Mucosa of descending colon (tissue), 3 donors: Measurements from ENCODE around the gene ZNF223. TPM values are rescaled to one million over a fixed set of nuclear protein-coding genes. Genes with fewer than 3 reads are reported as not detected.
A peak's percentile ranks its signal among the peaks of the same experiment; 100 is the strongest.

Experiments
- ATAC-seq: fragments of 200-7000 bp; cut with Tn5 transposase; one replicate; pipeline ENCODE4 v1.9.1; 2020; ENCODE audit warnings: mild to moderate bottlenecking, moderate library complexity
- DNase-seq, 3 donors: peaks; one replicate each; pipeline ENCODE4 v3.0.0-alpha.2; 2020
- H3K36me3 ChIP-seq: fragments of 200-600 bp; one replicate; pipeline ENCODE4 v1.8.0; 2021; ENCODE audit warnings: low read depth, mild to moderate bottlenecking
- H3K4me1 ChIP-seq: fragments of 200-600 bp; one replicate; pipeline ENCODE4 v1.8.0; 2021; ENCODE audit warnings: low read depth, mild to moderate bottlenecking
- H3K4me3 ChIP-seq: fragments of 200-600 bp; one replicate; pipeline ENCODE4 v1.8.0; 2021; ENCODE audit warnings: mild to moderate bottlenecking
- H3K9me3 ChIP-seq: fragments of 200-600 bp; one replicate; pipeline ENCODE4 v1.8.0; 2021; ENCODE audit warnings: mild to moderate bottlenecking
- intact Hi-C, 2 donors: fragments of 100-400 bp; cut with DNase I in 1 of 2; cut with micrococcal nuclease in 1 of 2; formaldehyde crosslinking; loops; one replicate each; pipeline versions ENCODE4 v1.11.0 to v1.11.1; 2022; cut with DNase I, micrococcal nuclease
- total RNA-seq, 3 donors: library from RNA; stranded (reverse); fragmentation: NEBNext Ultra II Directional in 2 of 3; extraction: Animal tissue kit (Norgen Biotek cat#: 25700) in 2 of 3; gene quantifications; one replicate each; pipeline versions ENCODE4 v1.2.1 to v1.2.4, GENCODE V29; 2021 to 2023
- TF ChIP-seq, protein P1 (sequence below): fragments of 200-600 bp; IDR thresholded peaks from one replicate; pipeline ENCODE4 v1.8.0; 2022; ENCODE audit warnings: antibody characterized with exemption, mild to moderate bottlenecking
- donor health status: DM: no; HTN: no; CAD: no; lungs with moderate emphysema.
- donor health status: DM: no; HTN: no; CAD: no.
- donor health status: DM: no; HTN: yes; CAD: no.

Gene ZNF223
- total RNA-seq, 3 donors from 2014 or later = 4.7 to 8.7 (median 6.0) TPM

DNA sequence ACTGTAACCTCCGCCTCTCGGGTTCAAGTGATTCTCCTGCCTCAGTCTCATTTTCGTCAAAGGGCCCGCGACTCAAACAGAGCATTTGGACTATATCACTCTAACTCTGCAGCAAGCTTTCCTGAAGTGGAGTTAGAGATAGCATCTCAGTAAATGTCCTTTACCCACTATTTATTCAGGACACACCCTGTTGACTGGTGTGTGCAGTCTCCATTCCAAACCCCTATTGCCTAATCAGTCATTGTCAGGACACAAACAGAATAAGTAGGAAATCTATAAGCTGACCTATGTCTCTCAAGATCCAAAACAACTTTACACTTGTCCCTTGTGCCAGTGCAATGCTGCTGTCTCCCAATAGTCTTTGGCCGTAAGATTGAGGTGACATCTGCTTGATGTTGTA, 25.2 kb upstream of the ZNF223 start:
- ATAC-seq = no peak
- H3K9me3 ChIP-seq = peaks cover 37% of the 10 kb centered on the region
- H3K4me3 ChIP-seq = no peak overlapping the region
- TF ChIP-seq, protein P1, sequence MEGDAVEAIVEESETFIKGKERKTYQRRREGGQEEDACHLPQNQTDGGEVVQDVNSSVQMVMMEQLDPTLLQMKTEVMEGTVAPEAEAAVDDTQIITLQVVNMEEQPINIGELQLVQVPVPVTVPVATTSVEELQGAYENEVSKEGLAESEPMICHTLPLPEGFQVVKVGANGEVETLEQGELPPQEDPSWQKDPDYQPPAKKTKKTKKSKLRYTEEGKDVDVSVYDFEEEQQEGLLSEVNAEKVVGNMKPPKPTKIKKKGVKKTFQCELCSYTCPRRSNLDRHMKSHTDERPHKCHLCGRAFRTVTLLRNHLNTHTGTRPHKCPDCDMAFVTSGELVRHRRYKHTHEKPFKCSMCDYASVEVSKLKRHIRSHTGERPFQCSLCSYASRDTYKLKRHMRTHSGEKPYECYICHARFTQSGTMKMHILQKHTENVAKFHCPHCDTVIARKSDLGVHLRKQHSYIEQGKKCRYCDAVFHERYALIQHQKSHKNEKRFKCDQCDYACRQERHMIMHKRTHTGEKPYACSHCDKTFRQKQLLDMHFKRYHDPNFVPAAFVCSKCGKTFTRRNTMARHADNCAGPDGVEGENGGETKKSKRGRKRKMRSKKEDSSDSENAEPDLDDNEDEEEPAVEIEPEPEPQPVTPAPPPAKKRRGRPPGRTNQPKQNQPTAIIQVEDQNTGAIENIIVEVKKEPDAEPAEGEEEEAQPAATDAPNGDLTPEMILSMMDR = no peak
- H3K36me3 ChIP-seq = no peaks in the 10 kb centered on the region
- no peak for DNase-seq
- H3K4me1 ChIP-seq = no peaks in the 10 kb centered on the region
- intact Hi-C loops = no loop called here

DNA sequence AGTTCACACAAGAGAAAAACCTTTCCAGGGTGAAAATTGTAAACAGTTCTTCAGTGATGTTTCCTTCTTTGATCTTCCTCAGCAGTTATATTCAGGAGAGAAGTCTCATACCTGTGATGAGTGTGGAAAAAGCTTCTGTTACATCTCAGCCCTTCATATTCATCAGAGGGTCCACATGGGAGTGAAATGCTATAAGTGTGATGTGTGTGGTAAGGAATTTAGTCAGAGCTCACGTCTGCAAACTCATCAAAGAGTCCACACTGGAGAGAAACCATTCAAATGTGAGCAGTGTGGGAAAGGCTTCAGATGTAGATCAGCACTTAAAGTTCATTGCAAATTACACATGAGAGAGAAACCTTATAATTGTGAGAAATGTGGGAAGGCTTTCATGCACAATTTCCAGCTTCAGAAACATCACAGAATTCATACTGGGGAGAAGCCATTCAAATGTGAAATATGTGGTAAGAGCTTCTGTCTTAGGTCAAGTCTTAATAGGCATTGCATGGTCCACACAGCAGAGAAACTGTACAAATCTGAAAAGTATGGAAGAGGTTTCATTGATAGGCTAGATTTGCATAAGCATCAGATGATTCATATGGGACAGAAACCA, 19.7 kb upstream of the ZNF223 start:
- no peak for DNase-seq
- no peak for ATAC-seq
- Histone ChIP-seq H3K9me3 (peaks cover 89% of the 10 kb centered on the region), H3K4me3 (no peak overlapping the region), H3K4me1 (no peaks in the 10 kb centered on the region), H3K36me3 (no peaks in the 10 kb centered on the region)
- TF ChIP-seq, protein P1 = no peak
- intact Hi-C loops = no loop called here

DNA sequence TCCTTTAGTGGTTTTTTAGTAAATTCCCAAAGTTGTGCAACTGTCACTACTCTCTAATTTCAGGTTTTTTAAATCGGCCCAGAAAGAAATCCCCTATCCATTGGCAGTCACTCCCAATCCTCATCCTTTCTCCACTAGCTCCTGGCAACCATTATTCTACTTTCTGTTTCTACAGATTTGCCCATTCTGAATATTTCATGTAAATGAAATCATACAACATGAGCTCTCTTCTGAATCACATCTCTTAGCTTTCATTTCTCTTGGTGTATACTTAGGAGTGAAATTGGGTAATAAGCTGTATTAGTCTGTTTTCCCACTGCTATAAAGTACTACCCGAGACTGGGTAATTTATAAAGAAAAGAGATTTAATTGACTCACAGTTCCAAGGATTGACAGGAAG, 9.7 kb upstream of the ZNF223 start:
- H3K36me3 ChIP-seq = no peaks in the 10 kb centered on the region
- H3K4me3 ChIP-seq = no peak overlapping the region
- no peaks in the 10 kb centered on the region for H3K4me1 ChIP-seq
- no peak for ATAC-seq
- intact Hi-C loops = no loop called here
- no peak for DNase-seq
- TF ChIP-seq, protein P1 = no peak
- H3K9me3 ChIP-seq = peaks cover 15% of the 10 kb centered on the region

DNA sequence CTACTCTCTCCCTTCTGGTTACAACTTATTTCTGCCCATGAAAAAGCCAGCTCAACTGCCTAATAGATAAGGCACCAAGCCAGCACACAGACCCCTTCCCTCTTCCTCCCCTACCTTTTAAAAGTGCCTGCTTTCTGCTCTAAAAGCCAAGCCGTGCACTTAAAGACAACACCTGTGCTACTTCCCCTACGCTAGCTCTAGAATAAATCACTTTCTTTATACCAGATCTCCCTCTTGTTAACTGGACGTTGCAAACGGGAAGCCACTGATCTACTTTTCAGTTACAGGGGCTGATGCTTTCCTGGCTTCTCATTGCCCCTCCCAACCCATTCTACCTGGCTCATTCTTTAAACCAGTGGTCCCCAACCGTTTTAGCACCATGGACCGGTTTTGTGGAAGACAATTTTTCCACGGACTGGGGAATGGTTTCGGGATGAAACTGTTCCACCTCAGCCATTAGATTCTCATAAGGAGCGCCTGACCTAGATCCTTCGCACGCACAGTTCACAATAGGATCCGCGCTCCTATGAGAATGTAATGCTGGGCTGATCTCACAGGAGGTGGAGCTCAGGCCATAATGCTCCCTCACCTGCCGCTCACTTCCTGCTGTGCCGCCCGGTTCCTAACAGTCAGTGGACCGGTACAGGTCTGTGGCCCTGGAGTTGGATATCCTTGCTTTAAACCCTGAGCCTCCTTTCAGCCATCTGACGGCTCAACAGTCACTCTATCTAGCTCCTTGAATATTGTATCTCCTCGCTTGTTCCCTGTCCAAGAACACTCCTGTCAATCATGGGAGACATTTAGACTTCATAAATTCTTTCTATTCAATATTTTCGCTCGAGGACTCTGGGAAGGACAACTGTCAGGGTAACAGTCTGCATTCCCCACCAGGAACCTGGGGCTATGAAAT, 841 bp upstream of the ZNF223 start:
- peak; percentile 83 for ATAC-seq
- TF ChIP-seq, protein P1 = no peak
- intact Hi-C loops = no loop called here

DNA sequence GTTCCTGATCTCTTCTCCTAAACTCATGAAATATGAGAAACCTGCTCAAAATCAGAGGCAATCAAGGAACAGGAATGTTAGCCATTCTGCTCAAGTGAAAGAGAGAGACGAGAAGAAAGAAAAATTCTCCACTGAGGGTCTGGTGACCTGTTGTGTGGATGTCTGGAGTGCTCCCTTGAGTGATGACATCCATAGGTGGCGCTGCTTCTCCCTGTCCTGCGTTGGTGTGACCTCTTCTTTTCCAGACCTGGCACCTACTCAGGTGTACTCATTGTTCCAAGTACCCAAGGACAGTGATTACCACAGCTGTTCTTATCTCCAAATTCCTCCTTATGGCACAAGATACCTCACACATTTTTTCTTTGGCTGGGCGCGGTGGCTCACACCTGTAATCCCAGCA, 4.0 kb downstream of the ZNF223 start:
- Histone ChIP-seq H3K36me3 (no peaks in the 10 kb centered on the region), H3K4me3 (no peak overlapping the region), H3K4me1 (peaks cover 6% of the 10 kb centered on the region), H3K9me3 (peaks cover 5% of the 10 kb centered on the region)
- DNase-seq (no peak), ATAC-seq (no peak)
- TF ChIP-seq, protein P1 = no peak
- intact Hi-C loops = no loop called here

More for the DNA sequence above, 841 bp upstream of the ZNF223 start:
- H3K36me3 ChIP-seq = no peaks in the 10 kb centered on the region
- peak; percentile 60 to 66 (median 60) for DNase-seq
- peaks cover 5% of the 10 kb centered on the region for H3K9me3 ChIP-seq
- peaks cover 6% of the 10 kb centered on the region for H3K4me1 ChIP-seq
- no peak overlapping the region for H3K4me3 ChIP-seq
